HepG2 (cell line): Measurements from ENCODE around the gene GLRX5. TPM values are rescaled to one million over a fixed set of nuclear protein-coding genes. Genes with fewer than 3 reads are reported as not detected.

Source experiments
- ATF7-NPFF ChIP-seq: sonication (generic); formaldehyde crosslinking; IDR thresholded peaks from 2 replicates; pipeline ENCODE4 v1.8.1; 2023; ENCODE audit warnings: mild to moderate bottlenecking, low read depth, missing genetic modification reagents, moderate library complexity
- CHCHD3 ChIP-seq: sonication (generic); formaldehyde crosslinking; IDR thresholded peaks from 2 replicates; pipeline ENCODE4 v1.8.0; 2022; ENCODE audit warnings: mild to moderate bottlenecking, missing genetic modification reagents, moderate library complexity
- HMG20B ChIP-seq: conservative IDR thresholded peaks from 2 replicates; pipeline ENCODE4 v1.6.1; 2016; ENCODE audit warnings: missing genetic modification reagents, missing compliant biosample characterization
- HOMEZ ChIP-seq: IDR thresholded peaks from 2 replicates; pipeline ENCODE4 v1.6.1; 2016; ENCODE audit warnings: low read depth
- PAF1 ChIP-seq: IDR thresholded peaks from 2 replicates; pipeline ENCODE4 v1.6.1; 2016; ENCODE audit warnings: missing genetic modification reagents, missing compliant biosample characterization
- PHB2 ChIP-seq: fragments of 450-650 bp; IDR thresholded peaks from 2 replicates; pipeline ENCODE4 v1.6.1; 2018; ENCODE audit not compliant: partially characterized antibody
- SAP130 ChIP-seq: IDR thresholded peaks from 2 replicates; pipeline ENCODE4 v1.6.1; 2016; ENCODE audit warnings: low read depth
- SCMH1 ChIP-seq: sonication (generic); formaldehyde crosslinking; IDR thresholded peaks from 2 replicates; pipeline ENCODE4 v1.9.0; 2021; ENCODE audit warnings: missing genetic modification reagents, mild to moderate bottlenecking, borderline replicate concordance
- SNAPC2 ChIP-seq: sonication (generic); formaldehyde crosslinking; IDR thresholded peaks from 2 replicates; pipeline ENCODE4 v1.8.1; 2022; ENCODE audit warnings: mild to moderate bottlenecking, missing genetic modification reagents
- STAT6 ChIP-seq: sonication (generic); formaldehyde crosslinking; IDR thresholded peaks from 2 replicates; pipeline ENCODE4 v1.4.0; 2020; ENCODE audit warnings: missing genetic modification reagents, mild to moderate bottlenecking, borderline replicate concordance
- YY1 ChIP-seq: IDR thresholded peaks from 2 replicates; pipeline ENCODE4 v1.6.1; 2011; ENCODE audit warnings: low read length, low read depth, moderate library complexity, mild to moderate bottlenecking; ENCODE audit not compliant: insufficient read depth, insufficient replicate concordance
- ZBTB33 ChIP-seq: sonication (generic); formaldehyde crosslinking; IDR thresholded peaks from 2 replicates; pipeline ENCODE4 v1.4.0; 2020; ENCODE audit warnings: missing genetic modification reagents
- ZNF17 ChIP-seq: sonication (generic); formaldehyde crosslinking; IDR thresholded peaks from 2 replicates; pipeline ENCODE4 v1.5.0; 2020; ENCODE audit warnings: mild to moderate bottlenecking, missing genetic modification reagents
- ZNF207 ChIP-seq: fragments of 450-650 bp; IDR thresholded peaks from 2 replicates; pipeline ENCODE4 v1.6.1; 2016; ENCODE audit warnings: antibody characterized with exemption, borderline replicate concordance
- ZNF280B ChIP-seq: sonication (generic); formaldehyde crosslinking; IDR thresholded peaks from 2 replicates; pipeline ENCODE4 v1.5.0; 2020; ENCODE audit warnings: missing genetic modification reagents, mild to moderate bottlenecking, borderline replicate concordance
- ZNF430 ChIP-seq: sonication (generic); formaldehyde crosslinking; IDR thresholded peaks from 2 replicates; pipeline ENCODE4 v1.9.0; 2021; ENCODE audit warnings: mild to moderate bottlenecking, missing genetic modification reagents
- ZNF513 ChIP-seq: sonication (generic); formaldehyde crosslinking; conservative IDR thresholded peaks from 2 replicates; pipeline ENCODE4 v1.5.0; 2020; ENCODE audit warnings: missing genetic modification reagents
- ZNF614 ChIP-seq: IDR thresholded peaks from 2 replicates; pipeline ENCODE4 v1.6.1; 2018; ENCODE audit warnings: missing biosample characterization, missing genetic modification reagents, inconsistent platforms, borderline replicate concordance
- ZSCAN21 ChIP-seq: sonication (generic); formaldehyde crosslinking; IDR thresholded peaks from 2 replicates; pipeline ENCODE4 v1.8.0; 2022; ENCODE audit warnings: mild to moderate bottlenecking, missing genetic modification reagents, moderate library complexity, borderline replicate concordance
- ZSCAN31 ChIP-seq: sonication (generic); formaldehyde crosslinking; IDR thresholded peaks from 2 replicates; pipeline ENCODE4 v1.5.0; 2020; ENCODE audit warnings: low read depth, mild to moderate bottlenecking, missing genetic modification reagents
- polyA plus RNA-seq, 8 experiments: library from polyadenylated mRNA; depleted of rRNA in 3 of 8; stranded (reverse) in 7 of 8; unstranded in 1 of 8; fragments of >200 nt; fragmentation: Illumina TruSeq in 4 of 8; extraction: Trizol in 4 of 8; gene quantifications; 2 replicates each; pipeline versions ENCODE4 v1.2.1 to v1.2.3, GENCODE V29; 2011 to 2016; ENCODE audit warnings: low read depth in 4 of 8, missing spikeins in 1 of 8, mixed read lengths in 1 of 8; ENCODE audit not compliant: insufficient read depth in 1 of 8
- total RNA-seq, 5 experiments: library from RNA; depleted of rRNA; stranded (reverse); fragments of >200 nt; fragmentation: Illumina TruSeq; extraction: Trizol; gene quantifications; 2 replicates each; pipeline ENCODE4 v1.2.3, GENCODE V29; 2016; ENCODE audit warnings: low read depth in 1 of 5

The GLRX5 gene
- total and polyA plus RNA-seq, 2 of the 13 experiments (the other 11 are each of a cell fraction or from before 2014, with no cell fraction given), result 122 to 146 TPM

- TF ChIP-seq ZNF207, result no peak
- TF ChIP-seq ATF7-NPFF (CRISPR knock-in tag), result no peak
- TF ChIP-seq ZSCAN31 (CRISPR knock-in tag), result no peak; the same call in 1 of the 2 replicates
- no peak for TF ChIP-seq STAT6 (CRISPR knock-in tag)
- TF ChIP-seq ZSCAN21 (CRISPR knock-in tag), result 0 out of 2 replicates have a peak, but pooled peaks have one; percentile 22
- TF ChIP-seq SCMH1, result no peak
- TF ChIP-seq ZNF513, result no peak
- TF ChIP-seq HMG20B (CRISPR knock-in tag), result no peak
- no peak for TF ChIP-seq ZBTB33 (CRISPR knock-in tag)
- TF ChIP-seq PHB2, result no peak
- TF ChIP-seq YY1, result peak; percentile 6
- no peak for TF ChIP-seq ZNF614
- TF ChIP-seq ZNF280B (CRISPR knock-in tag), result no peak
- TF ChIP-seq SAP130, result no peak; the same call in 1 of the 2 replicates
- no peak for TF ChIP-seq ZNF17 (CRISPR knock-in tag)
- no peak for TF ChIP-seq SNAPC2 (CRISPR knock-in tag)
- 0 out of 2 replicates have a peak, but pooled peaks have one; percentile 31 for TF ChIP-seq PAF1 (CRISPR knock-in tag)
- TF ChIP-seq CHCHD3, result no peak
- TF ChIP-seq ZNF430, result peak; percentile 67; the same call in 1 of the 2 replicates
- TF ChIP-seq HOMEZ (CRISPR knock-in tag), result no peak
Measured at GRCh38 chr14:95523815-95524448, 10.9 kb upstream of the GLRX5 start (continued).
